Keratinocyte (primary cell): Measurements from ENCODE around the gene NRG3. TPM values are rescaled to one million over a fixed set of nuclear protein-coding genes. Genes with fewer than 3 reads are reported as not detected.

ENCODE experiments used
- DNase-seq: peaks from one replicate; pipeline ENCODE4 v3.0.0-alpha.2; 2011; ENCODE audit warnings: low read depth, missing footprints, low spot score
- FAIRE-seq: peaks from 2 replicates; lab custom pipeline; 2011; peaks lifted over from hg19 to GRCh38; lab: Jason Lieb, UNC
- H2AFZ ChIP-seq: 2 replicates; pipeline ENCODE4 v1.6.0; 2012; ENCODE audit warnings: low read length, control low read depth, inconsistent platforms; ENCODE audit not compliant: control insufficient read depth
- H3K27ac ChIP-seq: 2 replicates; pipeline ENCODE4 v1.5.1; 2011; ENCODE audit warnings: low read length; ENCODE audit not compliant: control insufficient read depth, insufficient read depth
- H3K27me3 ChIP-seq: 3 replicates; pipeline ENCODE4 v1.6.0; 2011; ENCODE audit warnings: low read length; ENCODE audit not compliant: control insufficient read depth, insufficient read depth; ENCODE audit errors: extremely low read depth
- H3K36me3 ChIP-seq, 2 experiments: 2 replicates in 1 of 2; 3 replicates in 1 of 2; pipeline ENCODE4 v1.5.1; 2011; ENCODE audit warnings: low read length in 2 of 2, mild to moderate bottlenecking in 1 of 2; ENCODE audit not compliant: control insufficient read depth in 2 of 2, insufficient read depth in 2 of 2; ENCODE audit errors: extremely low read depth in 1 of 2
- H3K4me1 ChIP-seq: 3 replicates; pipeline ENCODE4 v1.5.1; 2011; ENCODE audit warnings: low read length; ENCODE audit not compliant: control insufficient read depth, insufficient read depth; ENCODE audit errors: extremely low read depth
- H3K4me2 ChIP-seq: 3 replicates; pipeline ENCODE4 v1.6.0; 2011; ENCODE audit warnings: low read depth, low read length; ENCODE audit not compliant: control insufficient read depth, insufficient read depth; ENCODE audit errors: extremely low read depth
- H3K4me3 ChIP-seq, 3 experiments: fragments of 200-600 bp in 1 of 3; sonication (generic) in 1 of 3; 2 replicates in 2 of 3; 3 replicates in 1 of 3; pipeline ENCODE4 v1.5.1; 2011 to 2016; ENCODE audit warnings: low read length in 3 of 3, mild to moderate bottlenecking in 3 of 3, control low read depth in 2 of 3, inconsistent platforms in 1 of 3, low read depth in 1 of 3, mixed read lengths in 1 of 3, mixed run types in 1 of 3, moderate library complexity in 1 of 3; ENCODE audit not compliant: control insufficient read depth in 2 of 3, insufficient read depth in 2 of 3; ENCODE audit errors: extremely low read depth in 1 of 3
- H3K79me2 ChIP-seq: 2 replicates; pipeline ENCODE4 v1.6.0; 2012; ENCODE audit warnings: low read length; ENCODE audit not compliant: control insufficient read depth, insufficient read depth
- H3K9ac ChIP-seq: 3 replicates; pipeline ENCODE4 v1.6.0; 2011; ENCODE audit warnings: low read length; ENCODE audit not compliant: control insufficient read depth, insufficient read depth; ENCODE audit errors: extremely low read depth
- H3K9me1 ChIP-seq: 3 replicates; pipeline ENCODE4 v1.6.0; 2011; ENCODE audit warnings: low read length; ENCODE audit not compliant: control insufficient read depth, insufficient read depth; ENCODE audit errors: extremely low read depth
- H3K9me3 ChIP-seq: 2 replicates; pipeline ENCODE4 v1.5.1; 2012; ENCODE audit warnings: low read depth, low read length; ENCODE audit not compliant: control insufficient read depth
- H4K20me1 ChIP-seq: 3 replicates; pipeline ENCODE4 v1.6.0; 2011; ENCODE audit warnings: low read length; ENCODE audit not compliant: control insufficient read depth, insufficient read depth; ENCODE audit errors: extremely low read depth
- CTCF ChIP-seq, 3 experiments: IDR thresholded peaks in 1 of 3; conservative IDR thresholded peaks in 1 of 3; optimal IDR thresholded peaks in 1 of 3; 2 replicates in 2 of 3; 3 replicates in 1 of 3; pipeline versions ENCODE3 to v1.5.1; 2011; ENCODE audit warnings: low read length in 3 of 3, mild to moderate bottlenecking in 3 of 3, moderate library complexity in 2 of 3, control low read depth in 1 of 3, inconsistent platforms in 1 of 3; ENCODE audit not compliant: insufficient read depth in 2 of 3; ENCODE audit errors: extremely low read depth in 1 of 3
- EZH2 ChIP-seq: IDR thresholded peaks from one replicate; pipeline ENCODE4 v1.6.1; 2012; ENCODE audit warnings: inconsistent platforms, mild to moderate bottlenecking, low read length, moderate library complexity
- dilution Hi-C: fragments of 300-500 bp; cut with MboI; formaldehyde crosslinking; loops from one replicate; pipeline ENCODE4 v1.7.0; 2020; ENCODE audit warnings: low sequenced_read_pairs; ENCODE audit not compliant: extremely low pct_ligation_motif_present
- polyA plus RNA-seq, 5 experiments: library from polyadenylated mRNA; depleted of rRNA in 3 of 5; stranded (reverse) in 3 of 5; stranded (forward) in 1 of 5; unstranded in 1 of 5; fragments of >200 nt; gene quantifications; 1 replicate in 1 of 5; 2 replicates in 3 of 5; 3 replicates in 1 of 5; pipeline versions ENCODE4 v1.2.1 to v1.2.3, GENCODE V29; 2011 to 2012; ENCODE audit warnings: missing spikeins in 2 of 5, low read depth in 1 of 5, low replicate concordance in 1 of 5

The NRG3 gene
- polyA plus RNA-seq, 1 donor (not counting 4 experiments of a cell fraction or from before 2014, with no cell fraction given), result not detected

DNA sequence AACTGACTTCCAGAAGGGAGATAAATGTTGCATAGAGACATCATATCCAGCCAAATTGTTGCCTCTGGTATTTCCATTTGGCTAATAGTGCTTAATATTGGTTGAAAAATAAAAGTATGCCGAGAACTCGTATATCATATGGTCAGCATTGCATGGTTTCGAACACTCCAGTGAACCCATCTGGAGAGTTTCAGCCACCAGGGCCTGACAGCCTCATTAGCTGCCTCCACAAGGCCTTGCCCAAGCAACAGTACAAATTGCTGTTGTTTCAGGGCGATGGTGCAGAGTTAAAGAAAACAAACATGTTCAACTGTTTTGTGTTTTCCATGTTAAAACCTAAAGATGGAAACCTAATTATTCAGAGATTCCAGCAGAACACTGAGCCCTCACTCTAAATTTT is 28.5 kb downstream of the NRG3 start:
- TF ChIP-seq EZH2, result no peak
- no peak for TF ChIP-seq CTCF (optimal IDR thresholded peaks at IDR 0.05 in 1 of 3, IDR thresholded peaks at IDR 0.05 in 1 of 3, conservative IDR thresholded peaks at IDR 0.05 in 1 of 3; ENCODE audit: extremely low read depth in 1 of 3, insufficient read depth in 2 of 3, low read length in 3 of 3)
- H3K4me2 ChIP-seq, result no peak overlapping the region
- H2AFZ ChIP-seq, result no peak overlapping the region
- H3K79me2 ChIP-seq, result no peaks in the 10 kb centered on the region
- H3K9me3 ChIP-seq, result no peaks in the 10 kb centered on the region
- no peaks in the 10 kb centered on the region for H3K27me3 ChIP-seq
- H3K4me1 ChIP-seq, result no peaks in the 10 kb centered on the region
- H3K27ac ChIP-seq, result no peak overlapping the region
- H3K9me1 ChIP-seq, result no peaks in the 10 kb centered on the region
- H3K36me3 ChIP-seq, result no peaks in the 10 kb centered on the region
- no peak overlapping the region for H3K9ac ChIP-seq
- FAIRE-seq, result no peak
- dilution Hi-C loops, result no loop called here
- no peak for DNase-seq
- no peaks in the 10 kb centered on the region for H4K20me1 ChIP-seq
- no peak overlapping the region for H3K4me3 ChIP-seq

GRCh38 chr10:81905161-81905560 is 30.2 kb downstream of the NRG3 start:
- no peaks in the 10 kb centered on the region for H3K4me1 ChIP-seq
- no peak for TF ChIP-seq EZH2
- TF ChIP-seq CTCF (optimal IDR thresholded peaks at IDR 0.05 in 1 of 3, IDR thresholded peaks at IDR 0.05 in 1 of 3, conservative IDR thresholded peaks at IDR 0.05 in 1 of 3; ENCODE audit: extremely low read depth in 1 of 3, insufficient read depth in 2 of 3, low read length in 3 of 3), result no peak
- no peak overlapping the region for H3K27ac ChIP-seq
- no peaks in the 10 kb centered on the region for H4K20me1 ChIP-seq
- no peak for FAIRE-seq
- no peak overlapping the region for H2AFZ ChIP-seq
- H3K9ac ChIP-seq, result no peak overlapping the region
- no peaks in the 10 kb centered on the region for H3K36me3 ChIP-seq
- no peak for DNase-seq
- no peaks in the 10 kb centered on the region for H3K79me2 ChIP-seq
- no peak overlapping the region for H3K4me2 ChIP-seq
- dilution Hi-C loops, result no loop called here
- H3K4me3 ChIP-seq, result no peak overlapping the region
- H3K9me3 ChIP-seq, result no peaks in the 10 kb centered on the region
- no peaks in the 10 kb centered on the region for H3K27me3 ChIP-seq
- no peaks in the 10 kb centered on the region for H3K9me1 ChIP-seq
